Sigmoid colon (tissue), 7 donors: ENCODE data around the gene LYPD3. TPM values are rescaled to one million over a fixed set of nuclear protein-coding genes. Genes with fewer than 3 reads are reported as not detected.

Experiments used
- DNase-seq: peaks from one replicate; pipeline ENCODE4 v3.0.0-alpha.2; 2019
- H3K27ac ChIP-seq, 4 donors: fragments of 200-600 bp; sonication (generic); one replicate each; pipeline ENCODE4 v1.5.1; 2016 to 2019; ENCODE audit warnings: mild to moderate bottlenecking in 1 of 4
- H3K27me3 ChIP-seq, 3 donors: fragments of 200-600 bp; sonication (generic); one replicate each; pipeline ENCODE4 v1.5.1; 2019; ENCODE audit warnings: mild to moderate bottlenecking in 1 of 3
- H3K36me3 ChIP-seq, 4 donors: fragments of 200-600 bp; sonication (generic); one replicate each; pipeline ENCODE4 v1.5.1; 2016 to 2019
- H3K4me1 ChIP-seq, 4 donors: fragments of 200-600 bp; sonication (generic); one replicate each; pipeline ENCODE4 v1.5.1; 2017 to 2019
- H3K4me3 ChIP-seq, 4 donors: fragments of 200-600 bp; sonication (generic); one replicate each; pipeline ENCODE4 v1.5.1; 2017 to 2019; ENCODE audit warnings: mild to moderate bottlenecking in 2 of 4, moderate library complexity in 1 of 4
- H3K9me3 ChIP-seq, 4 donors: fragments of 200-600 bp in 3 of 4; sonication (generic) in 3 of 4; one replicate each; pipeline versions ENCODE4 v1.5.1 to v1.6.1; 2013 to 2019
- EP300 ChIP-seq, 4 donors: sonication (generic); formaldehyde crosslinking; IDR thresholded peaks; one replicate each; pipeline ENCODE4 v1.6.1; 2017; ENCODE audit warnings: antibody characterized with exemption in 4 of 4
- POLR2A ChIP-seq, 2 donors: fragments of 450-650 bp; IDR thresholded peaks; one replicate each; pipeline ENCODE4 v1.6.1; 2016; ENCODE audit warnings: antibody characterized with exemption in 2 of 2, mild to moderate bottlenecking in 2 of 2, moderate library complexity in 2 of 2
- POLR2AphosphoS5 ChIP-seq, 4 donors: sonication (generic); formaldehyde crosslinking; IDR thresholded peaks; one replicate each; pipeline ENCODE4 v1.6.1; 2017; ENCODE audit warnings: antibody characterized with exemption in 4 of 4
- WGBS, 2 donors: extraction: QIAGEN DNeasy Blood & Tissue Kit; methylation state at CpG; one replicate each; pipeline ENCODE4 v1.1.7; 2013; 5-methylcytosine and 5-hydroxymethylcytosine counted together
- intact Hi-C: fragments of 100-400 bp; cut with DNase I; formaldehyde crosslinking; loops from one replicate; pipeline ENCODE4 v1.15.1; 2023
- polyA plus RNA-seq, 3 donors: library from polyadenylated mRNA; stranded (reverse); fragments of 200-250 nt; gene quantifications; one replicate each; pipeline ENCODE4 v1.2.3, GENCODE V29; 2013
- total RNA-seq, 4 donors: library from RNA; depleted of rRNA; stranded (reverse); fragments of >200 nt; gene quantifications; one replicate each; pipeline ENCODE4 v1.1.0, GENCODE V29; 2016
- TF ChIP-seq, protein P1 (sequence below), 4 experiments: fragments of 450-650 bp in 3 of 4; fragments of 200-600 bp in 1 of 4; IDR thresholded peaks; one replicate each; pipeline ENCODE4 v1.5.1; 2016 to 2019; ENCODE audit warnings: antibody characterized with exemption in 4 of 4, mild to moderate bottlenecking in 3 of 4, moderate library complexity in 2 of 4
- donor health status: healthy with polysubstance abuse.
- donor health status: Bipolar disorder and iron deficiency.
- donor health status: healthy.

The LYPD3 gene
- total and polyA plus RNA-seq, 7 donors, result 0.46 to 1.8 (median 1.4) TPM; not detected in 1

DNA sequence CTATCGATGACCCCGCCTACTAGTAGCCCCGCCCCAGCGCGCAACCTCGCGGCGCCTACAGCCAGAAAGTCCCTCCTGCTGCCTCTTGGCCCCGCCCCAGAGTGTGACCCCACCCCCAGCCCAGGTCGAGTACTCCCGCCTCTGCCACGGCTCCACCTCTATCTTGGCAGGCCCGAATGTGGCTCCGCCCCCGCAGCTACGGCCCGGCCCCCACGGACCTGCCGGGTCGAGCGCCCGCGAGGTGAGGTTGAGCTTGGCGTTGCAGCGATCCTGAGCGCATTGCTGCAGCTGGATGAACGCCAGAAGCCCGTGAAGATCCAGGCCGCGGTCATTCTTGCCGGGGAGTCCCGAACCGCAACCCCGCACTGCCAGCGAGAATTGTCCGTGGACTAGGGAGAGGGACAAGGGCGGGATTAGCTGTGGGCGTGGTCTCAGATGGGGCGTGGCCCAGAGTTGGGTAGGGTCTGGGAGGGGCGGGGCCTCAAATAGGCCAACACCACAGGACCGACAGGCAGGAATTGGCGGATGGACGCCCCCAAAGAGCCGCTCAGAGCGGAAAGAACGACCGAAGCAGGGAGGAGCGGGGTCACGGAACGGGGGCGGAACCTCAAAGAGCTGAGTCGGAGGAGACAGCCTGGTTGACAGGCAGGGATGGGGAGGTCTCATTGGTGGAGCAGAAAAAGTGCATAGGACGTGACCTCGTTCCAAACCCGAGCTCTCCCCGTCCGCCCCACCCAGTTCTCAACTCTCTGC, 1.9 kb downstream of the LYPD3 start:
- H3K27me3 ChIP-seq, result no peaks in the 10 kb centered on the region
- no peaks in the 10 kb centered on the region for H3K9me3 ChIP-seq
- 0% methylated on average over 57 of the region's 57 CpGs for whole genome bisulfite sequencing, 2 donors
- H3K4me3 ChIP-seq, result peak overlapping the region; percentile 59 to 73 (median 69)
- no peaks in the 10 kb centered on the region for H3K36me3 ChIP-seq
- peak; percentile 98 for DNase-seq
- H3K4me1 ChIP-seq, result peaks cover 0 to 18% (median 13%) of the 10 kb centered on the region in 4 donors
- TF ChIP-seq POLR2A (IDR thresholded peaks at IDR 0.05) (no peak), EP300 (IDR thresholded peaks at IDR 0.05) (no peak), POLR2AphosphoS5 (IDR thresholded peaks at IDR 0.05) (peak; percentile 30 to 60 (median 49))
- TF ChIP-seq, protein P1, sequence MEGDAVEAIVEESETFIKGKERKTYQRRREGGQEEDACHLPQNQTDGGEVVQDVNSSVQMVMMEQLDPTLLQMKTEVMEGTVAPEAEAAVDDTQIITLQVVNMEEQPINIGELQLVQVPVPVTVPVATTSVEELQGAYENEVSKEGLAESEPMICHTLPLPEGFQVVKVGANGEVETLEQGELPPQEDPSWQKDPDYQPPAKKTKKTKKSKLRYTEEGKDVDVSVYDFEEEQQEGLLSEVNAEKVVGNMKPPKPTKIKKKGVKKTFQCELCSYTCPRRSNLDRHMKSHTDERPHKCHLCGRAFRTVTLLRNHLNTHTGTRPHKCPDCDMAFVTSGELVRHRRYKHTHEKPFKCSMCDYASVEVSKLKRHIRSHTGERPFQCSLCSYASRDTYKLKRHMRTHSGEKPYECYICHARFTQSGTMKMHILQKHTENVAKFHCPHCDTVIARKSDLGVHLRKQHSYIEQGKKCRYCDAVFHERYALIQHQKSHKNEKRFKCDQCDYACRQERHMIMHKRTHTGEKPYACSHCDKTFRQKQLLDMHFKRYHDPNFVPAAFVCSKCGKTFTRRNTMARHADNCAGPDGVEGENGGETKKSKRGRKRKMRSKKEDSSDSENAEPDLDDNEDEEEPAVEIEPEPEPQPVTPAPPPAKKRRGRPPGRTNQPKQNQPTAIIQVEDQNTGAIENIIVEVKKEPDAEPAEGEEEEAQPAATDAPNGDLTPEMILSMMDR (IDR thresholded peaks at IDR 0.05), result no peak
- intact Hi-C loops, result loop anchor here (1.0 to 5.0 kb wide), 3 partner anchors 11 to 64 kb away; partner anchors contain the start of genes ETHE1 and PHLDB3
- peak overlapping the region; percentile 88 to 93 (median 90) for H3K27ac ChIP-seq

DNA sequence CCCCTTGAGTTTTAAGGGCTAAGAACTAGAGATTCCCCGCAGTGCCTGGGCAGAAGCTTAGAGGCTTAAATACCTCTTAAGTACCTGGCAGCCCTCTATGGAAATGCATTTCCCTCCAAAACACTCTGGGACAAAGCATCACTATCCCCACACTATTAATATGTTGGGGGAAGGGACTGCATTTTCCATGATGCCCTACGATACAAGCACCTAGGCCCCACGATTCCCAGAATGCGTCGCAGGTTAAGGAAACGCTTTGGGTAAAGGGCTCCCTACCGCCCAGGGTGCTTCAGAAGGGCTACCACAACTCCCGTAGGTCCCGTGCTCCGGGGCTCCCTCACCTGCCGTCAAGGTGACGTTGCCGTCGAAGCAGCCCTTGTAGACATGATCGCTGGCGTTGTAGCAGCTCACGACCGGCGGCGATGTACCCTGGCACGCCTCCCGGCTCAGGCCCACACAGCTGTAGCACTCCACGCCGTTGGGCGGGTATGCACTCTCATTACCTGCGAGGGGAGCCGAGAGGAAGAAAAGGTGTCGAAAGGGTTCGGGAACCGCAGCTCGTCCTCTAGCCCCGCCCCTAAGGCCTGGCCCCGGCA, 2.5 kb downstream of the LYPD3 start:
- H3K9me3 ChIP-seq, result no peaks in the 10 kb centered on the region
- 12 to 13% methylated on average over 33 of the region's 33 CpGs for WGBS, 2 donors
- H3K27ac ChIP-seq, result peak overlapping the region; percentile 88 to 93 (median 90)

DNA sequence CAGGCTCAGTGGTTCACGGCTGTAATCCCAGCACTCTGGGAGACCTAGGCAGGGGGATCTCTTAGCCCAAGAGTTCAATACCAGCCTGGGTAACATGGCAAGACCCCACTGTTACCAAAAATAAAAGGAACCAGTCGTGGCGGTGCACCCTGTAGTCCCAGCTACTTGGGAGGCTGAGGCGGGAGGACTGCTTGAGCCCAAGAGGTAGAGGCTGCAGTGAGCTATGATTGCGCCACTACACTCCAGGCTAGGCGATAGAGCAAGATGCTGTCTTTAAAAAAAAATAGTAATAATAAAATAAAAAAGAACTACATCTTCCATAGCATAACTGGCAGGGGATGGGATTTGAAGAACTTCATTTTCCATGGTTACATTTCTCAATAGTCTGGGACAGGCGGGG, 3.0 kb downstream of the LYPD3 start:
- Histone ChIP-seq H3K9me3 (no peaks in the 10 kb centered on the region), H3K4me1 (peaks cover 0 to 18% (median 13%) of the 10 kb centered on the region in 4 donors), H3K27me3 (no peaks in the 10 kb centered on the region), H3K36me3 (no peaks in the 10 kb centered on the region), H3K4me3 (peak overlapping the region in 1 of 4 donors; percentile 66), H3K27ac (peak overlapping the region in 2 of 4 donors; percentile 88 to 93)
- DNase-seq, result no peak
- TF ChIP-seq POLR2A (IDR thresholded peaks at IDR 0.05) (no peak), EP300 (IDR thresholded peaks at IDR 0.05) (no peak), POLR2AphosphoS5 (IDR thresholded peaks at IDR 0.05) (no peak)
- TF ChIP-seq, protein P1 (IDR thresholded peaks at IDR 0.05), result no peak
- 94 to 96% methylated on average over 7 of the region's 7 CpGs for WGBS, 2 donors
- intact Hi-C loops, result loop anchor here (5.0 kb wide), 2 partner anchors 40 to 65 kb away; partner anchors contain the start of genes ETHE1 and PHLDB3

More for the DNA sequence above, 2.5 kb downstream of the LYPD3 start:
- intact Hi-C loops, result loop anchor here (5.0 kb wide), 2 partner anchors 39 to 64 kb away; partner anchors contain the start of genes ETHE1 and PHLDB3
- Histone ChIP-seq H3K36me3 (no peaks in the 10 kb centered on the region), H3K4me3 (peak overlapping the region; percentile 59 to 73 (median 69)), H3K27me3 (no peaks in the 10 kb centered on the region), H3K4me1 (peaks cover 0 to 18% (median 13%) of the 10 kb centered on the region in 4 donors)
- no peak for TF ChIP-seq EP300 (IDR thresholded peaks at IDR 0.05)
- TF ChIP-seq, protein P1 (IDR thresholded peaks at IDR 0.05), result no peak
- TF ChIP-seq POLR2A (IDR thresholded peaks at IDR 0.05), result no peak
- no peak for TF ChIP-seq POLR2AphosphoS5 (IDR thresholded peaks at IDR 0.05)
- DNase-seq, result no peak

DNA sequence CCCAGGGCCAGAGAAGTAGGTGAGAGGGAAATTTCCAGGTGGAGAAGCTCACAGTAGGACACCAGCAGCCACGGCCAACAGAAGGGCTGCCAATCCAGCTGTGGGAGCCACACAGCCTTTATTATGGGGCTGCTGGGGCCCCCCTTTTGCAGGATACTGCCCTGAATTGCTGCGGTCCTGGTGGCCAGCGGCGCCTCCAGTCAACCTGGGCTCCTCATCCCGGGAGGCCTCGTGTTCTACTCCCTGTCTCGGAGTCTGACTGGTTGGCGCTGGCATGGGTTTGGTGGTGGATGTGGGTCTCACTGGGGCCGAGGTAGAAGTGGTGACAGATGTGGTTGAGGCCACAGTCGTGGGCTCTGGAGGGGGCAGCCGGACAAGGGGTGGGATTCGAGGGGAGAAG, 4.1 kb downstream of the LYPD3 start:
- H3K27me3 ChIP-seq, result no peaks in the 10 kb centered on the region
- H3K9me3 ChIP-seq, result no peaks in the 10 kb centered on the region
- no peak for DNase-seq
- H3K36me3 ChIP-seq, result no peaks in the 10 kb centered on the region
- no peak overlapping the region for H3K4me3 ChIP-seq
- intact Hi-C loops, result loop anchor here (5.0 kb wide), 2 partner anchors 41 to 66 kb away; partner anchors contain the start of genes ETHE1 and PHLDB3
- peaks cover 0 to 18% (median 13%) of the 10 kb centered on the region in 4 donors for H3K4me1 ChIP-seq
- no peak overlapping the region for H3K27ac ChIP-seq
- WGBS, 2 donors, result 92 to 93% methylated on average over 12 of the region's 12 CpGs
- no peak for TF ChIP-seq POLR2AphosphoS5 (IDR thresholded peaks at IDR 0.05)
